Endothelial cell of umbilical vein (primary cell): ENCODE results near the gene CDK5RAP2. TPM values are rescaled to one million over a fixed set of nuclear protein-coding genes. Genes with fewer than 3 reads are reported as not detected.

Experiments used
- BruUV-seq: library from RNA; stranded (reverse); fragments of 400-500 nt; replicated peaks from 2 replicates; lab custom pipeline; 2021; lab: Mats Ljungman, UMichigan
- CTCF ChIA-PET: fragments of 300-600, 350-600 bp; sonication (Branson Sonifier 250); formaldehyde crosslinking; loops from one replicate; lab custom pipeline; 2021; ENCODE audit warnings: antibody characterized with exemption, inconsistent platforms; lab: Charles Lee
- POLR2A ChIA-PET: fragments of 300-600, 350-600 bp; sonication (Branson Sonifier 250); formaldehyde crosslinking; loops from one replicate; lab custom pipeline; 2021; ENCODE audit warnings: antibody characterized with exemption, inconsistent platforms; lab: Charles Lee
- DNase-seq: peaks from one replicate; pipeline ENCODE4 v3.0.0-alpha.2; 2011; ENCODE audit warnings: low read depth, low spot score
- FAIRE-seq: peaks from 2 replicates; lab custom pipeline; 2011; peaks lifted over from hg19 to GRCh38; lab: Jason Lieb, UNC
- H2AFZ ChIP-seq: 2 replicates; pipeline ENCODE4 v1.6.0; 2012; ENCODE audit warnings: low read depth, low read length, control low read depth, inconsistent platforms
- H3K27ac ChIP-seq: 2 replicates; pipeline ENCODE4 v1.5.1; 2011; ENCODE audit warnings: low read depth, mild to moderate bottlenecking, control low read depth, low read length, moderate library complexity; ENCODE audit not compliant: insufficient read depth
- H3K27me3 ChIP-seq, 2 experiments: 2 replicates each; pipeline versions ENCODE4 v1.6.0 to v1.6.1; 2011; ENCODE audit warnings: low read length in 2 of 2, mixed read lengths in 1 of 2; ENCODE audit not compliant: control insufficient read depth in 2 of 2, insufficient read depth in 2 of 2
- H3K36me3 ChIP-seq, 2 experiments: 2 replicates in 1 of 2; 3 replicates in 1 of 2; pipeline ENCODE4 v1.5.1; 2011; ENCODE audit warnings: low read length in 2 of 2, mild to moderate bottlenecking in 1 of 2, moderate library complexity in 1 of 2; ENCODE audit not compliant: control insufficient read depth in 2 of 2, insufficient read depth in 2 of 2; ENCODE audit errors: extremely low read depth in 1 of 2
- H3K4me1 ChIP-seq: 3 replicates; pipeline ENCODE4 v1.5.1; 2011; ENCODE audit warnings: mild to moderate bottlenecking, low read length; ENCODE audit not compliant: control insufficient read depth, insufficient read depth; ENCODE audit errors: extremely low read depth
- H3K4me2 ChIP-seq: 2 replicates; pipeline ENCODE4 v1.6.1; 2011; ENCODE audit warnings: low read length, control low read depth, mixed read lengths; ENCODE audit not compliant: insufficient read depth
- H3K4me3 ChIP-seq, 3 experiments: fragments of 200-600 bp in 1 of 3; sonication (generic), shearing (Covaris generic) in 1 of 3; replicated peaks in 1 of 3; 2 replicates each; pipeline ENCODE4 v1.5.1; 2011 to 2016; ENCODE audit warnings: control low read depth in 3 of 3, low read length in 3 of 3, mild to moderate bottlenecking in 2 of 3, inconsistent platforms in 1 of 3, low read depth in 1 of 3, moderate library complexity in 1 of 3; ENCODE audit not compliant: insufficient read depth in 1 of 3
- H3K79me2 ChIP-seq: 2 replicates; pipeline ENCODE4 v1.6.0; 2012; ENCODE audit warnings: low read length, inconsistent platforms; ENCODE audit not compliant: control insufficient read depth, insufficient read depth
- H3K9ac ChIP-seq: replicated peaks from 2 replicates; pipeline ENCODE3; 2011; ENCODE audit warnings: low read length, control low read depth; ENCODE audit not compliant: insufficient read depth; ENCODE audit errors: extremely low read depth
- H3K9me1 ChIP-seq: replicated peaks from 3 replicates; pipeline ENCODE4 v1.6.0; 2011; ENCODE audit warnings: mild to moderate bottlenecking, low read length; ENCODE audit not compliant: control insufficient read depth, insufficient read depth; ENCODE audit errors: extremely low read depth
- H3K9me3 ChIP-seq: replicated peaks from 2 replicates; pipeline ENCODE4 v1.5.1; 2012; ENCODE audit warnings: low read length, inconsistent platforms; ENCODE audit not compliant: control insufficient read depth, insufficient read depth
- H4K20me1 ChIP-seq: replicated peaks from 2 replicates; pipeline ENCODE3; 2011; ENCODE audit warnings: mild to moderate bottlenecking, low read length; ENCODE audit not compliant: control insufficient read depth, insufficient read depth; ENCODE audit errors: extremely low read depth
- EZH2 ChIP-seq: IDR thresholded peaks from 2 replicates; pipeline ENCODE4 v1.6.1; 2012; ENCODE audit warnings: borderline replicate concordance, low read depth, mild to moderate bottlenecking, moderate library complexity, low read length, inconsistent platforms; ENCODE audit not compliant: severe bottlenecking
- FOS ChIP-seq: IDR thresholded peaks from 2 replicates; pipeline ENCODE4 v1.6.1; 2011; ENCODE audit warnings: mild to moderate bottlenecking, low read length, moderate library complexity, borderline replicate concordance; ENCODE audit not compliant: insufficient read depth
- GATA2 ChIP-seq: IDR thresholded peaks from 2 replicates; pipeline ENCODE4 v1.7.0; 2011; ENCODE audit warnings: low read depth, mild to moderate bottlenecking, moderate library complexity, mixed read lengths, low read length; ENCODE audit not compliant: insufficient read length, insufficient read depth
- JUN ChIP-seq: IDR thresholded peaks from 2 replicates; pipeline ENCODE4 v1.6.1; 2011; ENCODE audit warnings: borderline replicate concordance, low read depth; ENCODE audit not compliant: insufficient read length, insufficient read depth
- MYC ChIP-seq: IDR thresholded peaks from one replicate; pipeline ENCODE4 v1.6.1; 2011; ENCODE audit warnings: mild to moderate bottlenecking, low read depth, low read length
- POLR2A ChIP-seq: IDR thresholded peaks from 2 replicates; pipeline ENCODE4 v1.6.1; 2012; ENCODE audit warnings: low read depth, mild to moderate bottlenecking, control low read depth, low read length
- POLR2AphosphoS5 ChIP-seq: IDR thresholded peaks from 2 replicates; pipeline ENCODE4 v1.6.1; 2012; ENCODE audit warnings: low read depth, mild to moderate bottlenecking, control low read depth, low read length, moderate library complexity; ENCODE audit not compliant: insufficient read depth
- dilution Hi-C: fragments of 300-500 bp; cut with MboI; formaldehyde crosslinking; loops from one replicate; pipeline ENCODE4 v1.15.0; 2019; ENCODE audit warnings: low sequenced_read_pairs; ENCODE audit not compliant: extremely low pct_ligation_motif_present
- intact Hi-C: fragments of 100-400 bp; cut with micrococcal nuclease; formaldehyde crosslinking; loops from one replicate; pipeline ENCODE4 v1.10.0; 2022
- polyA plus RNA-seq, 4 experiments: library from polyadenylated mRNA; depleted of rRNA in 3 of 4; stranded (reverse) in 3 of 4; unstranded in 1 of 4; fragments of >200 nt; gene quantifications; 2 replicates each; pipeline versions ENCODE4 v1.2.1 to v1.2.3, GENCODE V29; 2011 to 2012; ENCODE audit warnings: missing spikeins in 1 of 4
- total RNA-seq: library from RNA; stranded (reverse); gene quantifications from 2 replicates; pipeline ENCODE4 v1.2.3, GENCODE V29; 2021
- TF ChIP-seq, protein P1 (sequence below): IDR thresholded peaks from 2 replicates; pipeline ENCODE4 v1.6.1; 2011; ENCODE audit not compliant: insufficient read depth, insufficient read length
- TF ChIP-seq, protein P2 (sequence below), 2 donors: IDR thresholded peaks; 1 replicate in 1 of 2; 2 replicates in 1 of 2; pipeline ENCODE4 v1.5.1; 2011; ENCODE audit warnings: low read length in 2 of 2, mild to moderate bottlenecking in 2 of 2, moderate library complexity in 2 of 2, control low read depth in 1 of 2, inconsistent platforms in 1 of 2, low read depth in 1 of 2; ENCODE audit not compliant: insufficient read depth in 1 of 2; ENCODE audit errors: extremely low read depth in 1 of 2

The CDK5RAP2 gene
- total and polyA plus RNA-seq, 2 donors (not counting 3 experiments of a cell fraction or from before 2014, with no cell fraction given): 17.5 to 56.7 TPM

DNA sequence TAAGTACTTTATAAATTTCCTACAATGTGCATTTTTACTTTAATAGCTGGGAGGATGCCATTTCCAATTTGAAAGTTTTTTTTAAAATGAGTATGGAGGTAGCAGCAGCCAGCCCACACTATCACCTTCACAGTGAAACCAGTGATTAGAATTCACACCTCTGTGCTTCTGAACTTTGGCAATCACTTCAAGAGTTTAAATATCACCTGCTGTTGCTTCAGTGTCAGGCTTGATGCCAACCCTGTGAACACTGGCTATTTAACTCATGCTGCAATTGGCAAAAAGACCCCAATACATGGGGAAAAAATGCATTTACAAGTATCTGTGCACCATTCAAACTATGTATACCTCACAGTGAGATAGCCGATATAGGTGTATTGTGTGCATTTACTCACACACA, 57.4 kb downstream of the CDK5RAP2 start:
- Histone ChIP-seq H3K79me2 (no peaks in the 10 kb centered on the region), H3K27me3 (no peaks in the 10 kb centered on the region), H3K9me1 (no peaks in the 10 kb centered on the region), H2AFZ (no peak overlapping the region), H3K9ac (no peak overlapping the region), H3K4me1 (no peaks in the 10 kb centered on the region), H3K4me2 (no peak overlapping the region), H3K27ac (no peak overlapping the region), H3K36me3 (peaks cover 3 to 17% of the 10 kb centered on the region in 2 experiments), H4K20me1 (no peaks in the 10 kb centered on the region), H3K9me3 (no peaks in the 10 kb centered on the region), H3K4me3 (no peak overlapping the region)
- intact Hi-C loops: no loop called here
- FAIRE-seq (no peak), DNase-seq (no peak)
- ChIA-PET POLR2A (no interaction called here), CTCF (no interaction called here)
- TF ChIP-seq GATA2 (no peak), JUN (no peak), MYC (no peak), POLR2A (no peak), EZH2 (no peak), FOS (no peak), POLR2AphosphoS5 (no peak)
- TF ChIP-seq, protein P1, sequence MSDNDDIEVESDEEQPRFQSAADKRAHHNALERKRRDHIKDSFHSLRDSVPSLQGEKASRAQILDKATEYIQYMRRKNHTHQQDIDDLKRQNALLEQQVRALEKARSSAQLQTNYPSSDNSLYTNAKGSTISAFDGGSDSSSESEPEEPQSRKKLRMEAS: no peak
- TF ChIP-seq, protein P2, sequence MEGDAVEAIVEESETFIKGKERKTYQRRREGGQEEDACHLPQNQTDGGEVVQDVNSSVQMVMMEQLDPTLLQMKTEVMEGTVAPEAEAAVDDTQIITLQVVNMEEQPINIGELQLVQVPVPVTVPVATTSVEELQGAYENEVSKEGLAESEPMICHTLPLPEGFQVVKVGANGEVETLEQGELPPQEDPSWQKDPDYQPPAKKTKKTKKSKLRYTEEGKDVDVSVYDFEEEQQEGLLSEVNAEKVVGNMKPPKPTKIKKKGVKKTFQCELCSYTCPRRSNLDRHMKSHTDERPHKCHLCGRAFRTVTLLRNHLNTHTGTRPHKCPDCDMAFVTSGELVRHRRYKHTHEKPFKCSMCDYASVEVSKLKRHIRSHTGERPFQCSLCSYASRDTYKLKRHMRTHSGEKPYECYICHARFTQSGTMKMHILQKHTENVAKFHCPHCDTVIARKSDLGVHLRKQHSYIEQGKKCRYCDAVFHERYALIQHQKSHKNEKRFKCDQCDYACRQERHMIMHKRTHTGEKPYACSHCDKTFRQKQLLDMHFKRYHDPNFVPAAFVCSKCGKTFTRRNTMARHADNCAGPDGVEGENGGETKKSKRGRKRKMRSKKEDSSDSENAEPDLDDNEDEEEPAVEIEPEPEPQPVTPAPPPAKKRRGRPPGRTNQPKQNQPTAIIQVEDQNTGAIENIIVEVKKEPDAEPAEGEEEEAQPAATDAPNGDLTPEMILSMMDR (IDR thresholded peaks at IDR 0.05; ENCODE audit: extremely low read depth in 1 of 2, insufficient read depth in 1 of 2, low read depth in 1 of 2, low read length in 2 of 2): no peak
- no TSS peak for BruUV-seq
- dilution Hi-C loops: no loop called here
